Calu3 (cell line): ENCODE results near the gene SUCLG1. TPM values are rescaled to one million over a fixed set of nuclear protein-coding genes. Genes with fewer than 3 reads are reported as not detected.

ENCODE experiments used
- BruUV-seq: library from RNA; stranded (reverse); fragments of 400-500 nt; replicated peaks from 2 replicates; lab custom pipeline; 2021; lab: Mats Ljungman, UMichigan
- CTCF ChIA-PET: fragments of 300-600 bp; sonication (Branson Sonifier 250); formaldehyde crosslinking; loops from one replicate; lab custom pipeline; 2022; ENCODE audit warnings: antibody characterized with exemption; lab: Charles Lee
- DNase-seq: peaks from one replicate; pipeline ENCODE4 v3.0.0; 2022
- H3K27ac Mint-ChIP-seq: one replicate; pipeline ENCODE4 v1.8.0; 2022; ENCODE audit warnings: mixed read lengths; ENCODE audit not compliant: unreplicated experiment
- H3K27me3 Mint-ChIP-seq: one replicate; pipeline ENCODE4 v1.8.0; 2022; ENCODE audit warnings: mixed read lengths; ENCODE audit not compliant: unreplicated experiment
- H3K36me3 Mint-ChIP-seq: one replicate; pipeline ENCODE4 v1.8.0; 2022; ENCODE audit warnings: mild to moderate bottlenecking, moderate library complexity, mixed read lengths; ENCODE audit not compliant: insufficient read depth, unreplicated experiment
- H3K4me1 Mint-ChIP-seq: one replicate; pipeline ENCODE4 v1.8.0; 2022; ENCODE audit warnings: mild to moderate bottlenecking, low read depth, mixed read lengths; ENCODE audit not compliant: unreplicated experiment
- H3K4me3 Mint-ChIP-seq: one replicate; pipeline ENCODE4 v1.8.0; 2022; ENCODE audit warnings: mild to moderate bottlenecking, low read depth, moderate library complexity, mixed read lengths; ENCODE audit not compliant: unreplicated experiment
- H3K9me3 Mint-ChIP-seq: one replicate; pipeline ENCODE4 v1.8.0; 2022; ENCODE audit warnings: low read depth, mixed read lengths; ENCODE audit not compliant: unreplicated experiment
- CTCF ChIP-seq: fragments of 200-600 bp; IDR thresholded peaks from one replicate; pipeline ENCODE4 v1.8.0; 2022; ENCODE audit warnings: antibody characterized with exemption; ENCODE audit not compliant: unreplicated experiment
- intact Hi-C: fragments of 100-400 bp; cut with micrococcal nuclease; formaldehyde crosslinking; loops from one replicate; pipeline ENCODE4 v1.10.0; 2022; ENCODE audit not compliant: unreplicated experiment
- total RNA-seq: library from RNA; stranded (reverse); gene quantifications from 2 replicates; pipeline ENCODE4 v1.2.3, GENCODE V29; 2022

The SUCLG1 gene
- total RNA-seq, 1 experiment from 2014 or later, result 78.9 TPM

- H3K36me3 Mint-ChIP-seq, result peaks cover 6% of the 10 kb centered on the region
- peaks cover 9% of the 10 kb centered on the region for H3K4me1 Mint-ChIP-seq
- H3K27ac Mint-ChIP-seq, result no peak overlapping the region
- TF ChIP-seq CTCF, result no peak
- peaks cover 2% of the 10 kb centered on the region for H3K9me3 Mint-ChIP-seq
- DNase-seq, result no peak
- intact Hi-C loops, result no loop called here
- H3K27me3 Mint-ChIP-seq, result no peaks in the 10 kb centered on the region
- no TSS peak for BruUV-seq
- CTCF ChIA-PET, result no interaction called here
- H3K4me3 Mint-ChIP-seq, result no peak overlapping the region
Measured at GRCh38 chr2:84450288-84451227, 8.5 kb downstream of the SUCLG1 start.

- intact Hi-C loops, result no loop called here
- H3K27me3 Mint-ChIP-seq, result no peaks in the 10 kb centered on the region
- no peak overlapping the region for H3K27ac Mint-ChIP-seq
- H3K9me3 Mint-ChIP-seq, result peaks cover 2% of the 10 kb centered on the region
- H3K4me3 Mint-ChIP-seq, result no peak overlapping the region
- peaks cover 6% of the 10 kb centered on the region for H3K36me3 Mint-ChIP-seq
- DNase-seq, result no peak
- peaks cover 10% of the 10 kb centered on the region for H3K4me1 Mint-ChIP-seq
- BruUV-seq, result no TSS peak
- no peak for TF ChIP-seq CTCF
- CTCF ChIA-PET, result no interaction called here
Measured at GRCh38 chr2:84449711-84450110, 9.4 kb downstream of the SUCLG1 start.

GRCh38 chr2:84449055-84449454, 10.0 kb downstream of the SUCLG1 start:
- Mint-ChIP-seq H3K4me1 (peaks cover 13% of the 10 kb centered on the region), H3K4me3 (no peak overlapping the region), H3K9me3 (peaks cover 2% of the 10 kb centered on the region), H3K27ac (no peak overlapping the region), H3K27me3 (no peaks in the 10 kb centered on the region), H3K36me3 (peaks cover 9% of the 10 kb centered on the region)
- DNase-seq, result no peak
- intact Hi-C loops, result no loop called here
- CTCF ChIA-PET, result interaction anchor here (0.7 kb wide), 1 partner anchor 436 kb away, joined by 3 read pairs; no protein-coding TSS in a partner anchor
- BruUV-seq, result no TSS peak
- no peak for TF ChIP-seq CTCF

GRCh38 chr2:84443477-84443876, 15.6 kb downstream of the SUCLG1 start:
- Mint-ChIP-seq H3K4me3 (no peak overlapping the region), H3K27me3 (no peaks in the 10 kb centered on the region), H3K36me3 (peaks cover 26% of the 10 kb centered on the region), H3K27ac (no peak overlapping the region), H3K9me3 (peaks cover 2% of the 10 kb centered on the region), H3K4me1 (peaks cover 27% of the 10 kb centered on the region)
- no peak for TF ChIP-seq CTCF
- no TSS peak for BruUV-seq
- intact Hi-C loops, result no loop called here
- DNase-seq, result no peak
- CTCF ChIA-PET, result no interaction called here
